BE2C (cell line): ENCODE results near the gene SLMAP.

Source experiments
- DNase-seq: peaks from one replicate; pipeline ENCODE4 v3.0.0-alpha.2; 2020
- H3K27me3 ChIP-seq: fragments of 250-450 bp; sonication (Bioruptor Pico); 2 replicates; pipeline ENCODE4 v1.5.1; 2020; ENCODE audit warnings: mild to moderate bottlenecking
- H3K36me3 ChIP-seq: fragments of 250-450 bp; sonication (Bioruptor Pico); 2 replicates; pipeline ENCODE4 v1.5.1; 2020; ENCODE audit warnings: mild to moderate bottlenecking
- H3K4me1 ChIP-seq: fragments of 250-450 bp; sonication (Bioruptor Pico); 2 replicates; pipeline ENCODE4 v1.5.1; 2020
- H3K4me3 ChIP-seq: 2 replicates; pipeline ENCODE4 v1.5.1; 2011; ENCODE audit warnings: low read depth, low read length
- H3K9me3 ChIP-seq: fragments of 250-450 bp; sonication (Bioruptor Pico); 2 replicates; pipeline ENCODE4 v1.5.1; 2020
- CTCF ChIP-seq: IDR thresholded peaks from 2 replicates; pipeline ENCODE4 v1.5.1; 2012; ENCODE audit warnings: mild to moderate bottlenecking, low read depth, low read length

Gene SLMAP

GRCh38 chr3:57960174-57960505, 204.0 kb downstream of the SLMAP start:
- DNase-seq = no peak
- Histone ChIP-seq H3K36me3 (no peaks in the 10 kb centered on the region), H3K4me3 (no peak overlapping the region), H3K27me3 (no peaks in the 10 kb centered on the region), H3K4me1 (no peaks in the 10 kb centered on the region), H3K9me3 (no peaks in the 10 kb centered on the region)
- TF ChIP-seq CTCF = no peak

GRCh38 chr3:57961177-57961827, 205.2 kb downstream of the SLMAP start:
- H3K4me3 ChIP-seq = no peak overlapping the region
- no peak for DNase-seq
- H3K9me3 ChIP-seq = no peaks in the 10 kb centered on the region
- no peaks in the 10 kb centered on the region for H3K36me3 ChIP-seq
- H3K27me3 ChIP-seq = no peaks in the 10 kb centered on the region
- no peaks in the 10 kb centered on the region for H3K4me1 ChIP-seq
- TF ChIP-seq CTCF = no peak

GRCh38 chr3:57961828-57962447, 205.8 kb downstream of the SLMAP start:
- no peak for DNase-seq
- Histone ChIP-seq H3K9me3 (no peaks in the 10 kb centered on the region), H3K4me1 (no peaks in the 10 kb centered on the region), H3K4me3 (no peak overlapping the region), H3K27me3 (no peaks in the 10 kb centered on the region), H3K36me3 (no peaks in the 10 kb centered on the region)
- peak; percentile 11; the same call in 1 of the 2 replicates for TF ChIP-seq CTCF

- DNase-seq = no peak
- Histone ChIP-seq H3K4me3 (no peak overlapping the region), H3K9me3 (no peaks in the 10 kb centered on the region), H3K27me3 (no peaks in the 10 kb centered on the region), H3K36me3 (no peaks in the 10 kb centered on the region), H3K4me1 (no peaks in the 10 kb centered on the region)
- TF ChIP-seq CTCF = no peak
Measured at GRCh38 chr3:57962448-57962834, 206.3 kb downstream of the SLMAP start.

- H3K4me1 ChIP-seq = no peaks in the 10 kb centered on the region
- no peak for TF ChIP-seq CTCF
- no peaks in the 10 kb centered on the region for H3K27me3 ChIP-seq
Measured at GRCh38 chr3:57963811-57964346, 207.8 kb downstream of the SLMAP start.

GRCh38 chr3:57966829-57967228, 210.7 kb downstream of the SLMAP start:
- no peaks in the 10 kb centered on the region for H3K4me1 ChIP-seq

More at GRCh38 chr3:57963811-57964346, 207.8 kb downstream of the SLMAP start:
- no peak for DNase-seq
- Histone ChIP-seq H3K4me3 (no peak overlapping the region), H3K36me3 (no peaks in the 10 kb centered on the region), H3K9me3 (no peaks in the 10 kb centered on the region)

More at GRCh38 chr3:57966829-57967228, 210.7 kb downstream of the SLMAP start:
- Histone ChIP-seq H3K9me3 (no peaks in the 10 kb centered on the region), H3K36me3 (no peaks in the 10 kb centered on the region), H3K4me3 (no peak overlapping the region), H3K27me3 (no peaks in the 10 kb centered on the region)
- TF ChIP-seq CTCF = no peak
- no peak for DNase-seq
